ENCODE results near the gene ZNF536.

DNA sequence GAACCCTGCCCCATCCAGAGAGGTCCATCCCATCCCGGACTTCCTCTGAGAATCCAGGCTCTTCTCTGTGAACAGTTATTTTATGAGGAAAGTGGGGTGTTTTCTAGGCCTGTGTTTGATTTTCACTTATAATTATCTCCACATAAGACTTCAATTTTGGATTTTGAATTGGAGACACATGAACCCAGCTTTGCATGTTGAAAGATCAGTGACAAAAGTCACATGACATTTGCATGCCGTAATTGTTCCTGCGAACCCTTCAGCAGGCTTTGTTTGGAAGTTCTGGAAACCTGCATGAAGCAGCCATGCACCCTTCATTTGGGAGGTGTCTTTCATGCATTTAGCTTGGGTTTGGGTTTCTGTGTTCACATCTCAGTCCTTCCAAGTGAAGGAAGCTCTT is 44.9 kb upstream of the ZNF536 start:
- no peak for TF ChIP-seq POLR2A (IDR thresholded peaks at IDR 0.05)
- TF ChIP-seq, protein P1, sequence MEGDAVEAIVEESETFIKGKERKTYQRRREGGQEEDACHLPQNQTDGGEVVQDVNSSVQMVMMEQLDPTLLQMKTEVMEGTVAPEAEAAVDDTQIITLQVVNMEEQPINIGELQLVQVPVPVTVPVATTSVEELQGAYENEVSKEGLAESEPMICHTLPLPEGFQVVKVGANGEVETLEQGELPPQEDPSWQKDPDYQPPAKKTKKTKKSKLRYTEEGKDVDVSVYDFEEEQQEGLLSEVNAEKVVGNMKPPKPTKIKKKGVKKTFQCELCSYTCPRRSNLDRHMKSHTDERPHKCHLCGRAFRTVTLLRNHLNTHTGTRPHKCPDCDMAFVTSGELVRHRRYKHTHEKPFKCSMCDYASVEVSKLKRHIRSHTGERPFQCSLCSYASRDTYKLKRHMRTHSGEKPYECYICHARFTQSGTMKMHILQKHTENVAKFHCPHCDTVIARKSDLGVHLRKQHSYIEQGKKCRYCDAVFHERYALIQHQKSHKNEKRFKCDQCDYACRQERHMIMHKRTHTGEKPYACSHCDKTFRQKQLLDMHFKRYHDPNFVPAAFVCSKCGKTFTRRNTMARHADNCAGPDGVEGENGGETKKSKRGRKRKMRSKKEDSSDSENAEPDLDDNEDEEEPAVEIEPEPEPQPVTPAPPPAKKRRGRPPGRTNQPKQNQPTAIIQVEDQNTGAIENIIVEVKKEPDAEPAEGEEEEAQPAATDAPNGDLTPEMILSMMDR (IDR thresholded peaks at IDR 0.05), result no peak
